Amygdala (tissue), 56 donors: ENCODE measurements around the gene HORMAD1.
"Not testable (repeated sequence)": the region's sequence is repeated elsewhere in the genome, so short reads cannot be mapped to it uniquely, and the experiment has no call there.

ENCODE experiments used
- DNase-seq, 56 donors: peaks; one replicate each; lab custom pipeline; 2025; lab: John Stamatoyannopoulos, UW

Gene HORMAD1, protein sequence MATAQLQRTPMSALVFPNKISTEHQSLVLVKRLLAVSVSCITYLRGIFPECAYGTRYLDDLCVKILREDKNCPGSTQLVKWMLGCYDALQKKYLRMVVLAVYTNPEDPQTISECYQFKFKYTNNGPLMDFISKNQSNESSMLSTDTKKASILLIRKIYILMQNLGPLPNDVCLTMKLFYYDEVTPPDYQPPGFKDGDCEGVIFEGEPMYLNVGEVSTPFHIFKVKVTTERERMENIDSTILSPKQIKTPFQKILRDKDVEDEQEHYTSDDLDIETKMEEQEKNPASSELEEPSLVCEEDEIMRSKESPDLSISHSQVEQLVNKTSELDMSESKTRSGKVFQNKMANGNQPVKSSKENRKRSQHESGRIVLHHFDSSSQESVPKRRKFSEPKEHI

DNA sequence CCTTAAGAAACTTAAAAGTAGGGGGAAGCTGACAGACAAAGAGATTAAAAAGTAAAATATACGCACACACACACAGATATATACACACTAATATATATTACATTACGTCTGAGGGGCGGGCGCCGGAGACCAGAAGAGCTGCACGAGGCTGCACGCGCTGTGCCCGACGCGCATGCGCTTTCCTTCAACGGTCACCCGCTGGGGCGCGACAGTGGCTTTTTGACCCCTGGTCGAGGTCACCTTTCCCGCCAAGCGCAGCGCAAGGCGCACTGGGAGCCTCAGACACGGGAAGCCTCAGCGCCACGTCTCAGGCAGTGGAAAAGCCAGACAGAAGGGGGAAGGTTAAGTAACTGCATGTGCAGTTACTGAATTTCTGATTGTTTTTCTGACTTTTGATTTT lies at the start of gene HORMAD1:
Gene HORMAD1 (minus strand): TSS at position 193 of the 400 bp plus-strand sequence. CDS start 1,390 bp downstream, outside the sequence.
- no peak for DNase-seq

DNA sequence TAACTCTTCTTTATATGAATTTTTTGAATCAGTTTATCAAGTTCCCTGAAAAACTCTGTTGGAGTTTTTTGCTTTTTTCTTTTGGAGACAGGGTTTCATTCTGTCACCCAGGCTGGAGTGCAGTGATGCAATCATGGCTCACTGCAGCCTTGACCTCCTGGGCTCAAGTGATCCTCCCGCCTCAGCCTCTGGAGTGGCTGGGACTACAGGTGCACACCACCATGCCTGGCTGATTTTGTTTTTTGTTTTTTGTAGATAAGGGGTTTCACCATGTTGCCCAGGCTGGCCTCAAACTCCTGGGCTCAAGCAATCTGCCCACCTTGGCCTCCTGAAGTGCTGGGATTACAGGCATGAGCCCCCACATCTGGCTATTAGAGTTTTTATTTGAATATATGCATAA lies 47.0 kb upstream of the HORMAD1 start:
- DNase-seq, result not testable (repeated sequence)

DNA sequence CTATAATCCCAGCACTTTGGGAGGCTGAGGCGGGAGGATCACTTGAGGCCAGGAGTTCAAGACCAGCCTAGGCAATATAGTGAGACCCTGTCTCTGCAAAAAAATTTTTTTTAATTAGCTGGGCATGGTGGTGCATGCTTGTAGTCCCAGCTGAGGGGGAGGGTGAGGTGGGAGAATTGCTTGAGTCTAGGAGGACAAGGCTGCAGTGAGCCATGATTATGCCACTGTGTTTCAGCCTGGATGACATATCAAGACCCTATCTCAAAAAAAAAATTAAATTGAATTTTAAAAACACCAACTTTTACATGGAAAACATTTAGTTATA lies 45.2 kb upstream of the HORMAD1 start:
- not testable (repeated sequence) for DNase-seq

DNA sequence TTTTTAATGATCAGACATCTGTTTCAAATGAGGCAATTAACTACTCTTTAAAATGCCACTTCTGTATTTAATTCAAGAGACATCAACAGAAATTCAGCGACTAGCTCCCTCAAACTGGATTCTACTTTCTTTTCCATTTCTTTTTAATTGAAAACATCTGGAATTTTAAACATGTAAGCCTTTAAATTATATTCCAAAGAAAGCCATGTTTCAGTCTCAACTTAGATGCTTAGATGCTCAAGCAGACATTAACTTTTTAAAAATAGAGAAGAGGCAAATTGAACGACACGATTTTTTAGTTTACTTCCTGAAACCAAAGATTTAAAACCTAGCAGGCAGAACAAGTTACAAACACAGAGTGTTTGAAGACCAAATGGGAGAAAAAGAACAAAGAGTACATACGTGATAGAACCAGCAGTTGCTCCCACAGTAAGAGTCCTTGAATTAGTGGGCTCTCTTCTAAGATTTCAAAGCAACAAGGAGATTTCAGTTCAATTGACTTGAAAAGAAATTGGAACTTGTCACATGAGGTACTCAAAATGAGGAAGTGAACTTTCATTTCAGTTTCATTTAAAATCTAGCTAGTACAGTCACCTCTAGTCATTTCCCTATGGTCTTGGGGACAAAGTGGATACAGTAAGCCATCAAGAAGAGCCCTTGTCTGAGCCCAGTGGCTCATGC lies 44.7 kb upstream of the HORMAD1 start, which contains the start of gene CTSS:
Gene CTSS (minus strand): TSS at position 483 of the 681 bp plus-strand sequence. CDS start 1,015 bp downstream, outside the sequence.
- DNase-seq, result no peak

DNA sequence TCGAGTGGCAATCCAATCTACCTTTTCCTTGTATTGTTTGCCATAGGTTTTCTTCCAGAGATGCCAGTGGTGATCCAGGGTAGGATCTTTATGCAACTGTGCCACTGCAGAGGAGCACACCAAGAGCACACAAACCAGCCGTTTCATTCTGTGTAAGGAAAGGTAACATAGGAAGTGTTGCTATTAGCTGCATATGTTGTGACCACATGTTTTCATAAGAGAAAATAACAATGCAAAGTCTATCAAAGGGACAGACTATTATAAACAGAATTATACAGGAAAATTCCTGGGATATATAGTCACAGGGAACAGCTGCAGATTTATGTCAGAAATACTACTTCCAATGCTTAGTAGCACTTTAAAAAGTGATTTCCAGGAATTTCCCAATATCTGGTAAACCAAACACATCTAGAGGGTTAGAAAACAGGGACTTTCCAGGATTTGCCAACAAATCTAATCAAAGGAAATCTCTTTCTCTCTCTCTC lies 44.0 kb upstream of the HORMAD1 start:
- DNase-seq, result no peak

DNA sequence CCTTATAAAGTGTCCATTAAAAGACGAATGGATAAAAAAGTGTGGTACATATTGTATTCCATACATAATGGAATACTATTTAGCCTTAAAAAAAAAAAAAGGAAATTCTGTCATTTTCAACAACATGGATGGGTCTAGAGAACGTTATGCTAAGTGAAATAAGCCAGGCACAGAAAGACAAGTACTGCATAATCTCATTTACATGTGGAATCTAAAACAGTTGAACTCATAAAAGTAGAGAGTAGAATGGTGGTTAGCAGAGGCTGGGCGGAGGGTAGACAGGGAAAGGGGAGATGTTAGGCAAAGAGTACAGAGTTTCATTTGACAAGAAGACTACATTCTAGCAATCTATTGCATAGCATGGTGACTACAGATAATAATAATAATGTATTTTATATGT lies 42.3 kb upstream of the HORMAD1 start:
- no peak for DNase-seq

DNA sequence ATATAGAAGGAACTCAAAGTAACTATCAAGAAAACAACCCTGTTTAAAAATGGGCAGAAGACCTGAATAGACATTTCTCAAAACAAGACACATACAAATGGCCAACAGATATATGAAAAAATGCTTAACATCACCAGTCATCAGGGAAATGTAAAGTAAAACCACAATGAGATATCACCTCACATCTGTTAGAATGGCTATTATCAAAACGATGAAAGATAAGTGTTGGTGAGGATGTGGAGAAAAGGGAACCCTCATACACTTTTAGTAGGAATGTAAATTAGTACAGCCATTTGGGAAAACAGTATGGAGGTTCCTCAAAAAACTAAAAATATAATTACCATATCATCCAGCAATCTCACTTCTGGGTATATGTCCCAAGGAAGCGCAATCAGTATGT lies 41.9 kb upstream of the HORMAD1 start:
- no peak for DNase-seq

DNA sequence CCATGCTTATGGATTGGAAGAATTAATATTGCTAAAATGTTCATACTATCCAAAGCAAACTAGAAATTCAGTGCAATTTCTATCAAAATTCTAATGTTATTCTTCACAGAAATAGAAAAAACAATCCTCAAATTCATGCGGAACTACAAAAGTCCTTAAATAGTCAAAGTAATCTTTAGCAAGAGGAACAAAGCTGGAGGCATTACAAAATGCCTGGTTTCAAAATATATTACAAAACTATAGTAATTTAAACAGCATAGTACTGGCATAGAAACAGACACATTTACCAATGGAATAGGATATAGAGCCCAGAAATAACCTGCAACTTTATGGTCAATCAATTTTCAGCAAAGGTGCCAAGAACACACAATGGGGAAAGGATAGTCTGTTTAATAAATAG lies 41.1 kb upstream of the HORMAD1 start:
- no peak for DNase-seq

DNA sequence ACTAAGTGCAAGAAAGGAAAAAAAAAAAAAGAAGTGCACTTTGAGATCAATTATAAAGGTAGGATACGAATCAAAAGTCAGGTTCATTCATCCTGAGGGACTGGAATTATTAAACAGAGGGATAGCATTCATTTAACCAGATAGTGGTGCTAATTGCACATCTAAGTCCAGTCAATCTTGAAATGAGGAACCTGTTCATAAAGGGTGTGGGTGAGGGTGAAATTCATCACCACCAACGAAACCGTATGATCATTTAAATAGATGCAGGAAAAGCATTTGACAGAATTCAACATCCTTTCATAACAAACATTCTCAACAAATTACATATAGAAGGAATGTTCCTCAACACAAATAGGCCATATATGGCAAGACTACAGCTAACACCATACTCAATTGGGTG lies 39.3 kb upstream of the HORMAD1 start:
- no peak for DNase-seq

DNA sequence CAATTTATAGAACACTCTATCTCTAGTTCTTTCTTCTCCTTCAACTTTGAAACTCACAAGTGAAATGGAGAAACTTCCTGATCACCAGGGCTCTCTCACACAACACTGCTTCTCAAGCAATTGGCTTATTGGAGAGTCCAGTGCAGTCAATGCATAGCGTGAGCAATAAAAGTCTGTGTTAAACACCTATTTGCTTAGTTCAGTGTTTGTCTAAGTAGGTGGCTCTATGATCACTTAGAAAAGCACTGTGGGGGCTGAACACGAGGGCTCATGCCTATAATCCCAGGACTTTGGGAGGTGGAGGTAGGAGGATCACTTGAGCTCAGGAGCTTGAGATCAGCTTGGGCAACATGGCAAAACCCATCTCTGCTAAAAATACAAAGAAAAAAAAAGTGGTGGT lies 32.7 kb upstream of the HORMAD1 start:
- DNase-seq, result no peak

DNA sequence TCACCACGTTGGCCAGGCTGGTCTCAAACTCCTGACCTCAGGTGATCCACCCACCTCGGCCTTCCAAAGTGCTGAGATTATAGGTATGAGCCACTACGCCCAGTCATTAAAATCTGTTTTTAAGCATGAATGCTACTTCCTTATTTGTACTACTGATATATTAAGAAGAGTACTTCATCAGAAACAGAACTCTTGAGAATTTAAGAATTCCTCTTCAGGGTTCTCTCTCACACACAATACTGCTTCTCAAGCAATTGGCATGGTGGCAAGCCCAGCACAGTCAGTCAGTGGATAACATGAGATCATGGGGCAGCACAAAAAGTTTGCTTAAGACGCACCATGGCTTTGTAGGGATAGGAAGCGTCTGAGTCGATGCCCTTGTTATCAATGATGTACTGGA lies 30.7 kb upstream of the HORMAD1 start:
- DNase-seq, result no peak

DNA sequence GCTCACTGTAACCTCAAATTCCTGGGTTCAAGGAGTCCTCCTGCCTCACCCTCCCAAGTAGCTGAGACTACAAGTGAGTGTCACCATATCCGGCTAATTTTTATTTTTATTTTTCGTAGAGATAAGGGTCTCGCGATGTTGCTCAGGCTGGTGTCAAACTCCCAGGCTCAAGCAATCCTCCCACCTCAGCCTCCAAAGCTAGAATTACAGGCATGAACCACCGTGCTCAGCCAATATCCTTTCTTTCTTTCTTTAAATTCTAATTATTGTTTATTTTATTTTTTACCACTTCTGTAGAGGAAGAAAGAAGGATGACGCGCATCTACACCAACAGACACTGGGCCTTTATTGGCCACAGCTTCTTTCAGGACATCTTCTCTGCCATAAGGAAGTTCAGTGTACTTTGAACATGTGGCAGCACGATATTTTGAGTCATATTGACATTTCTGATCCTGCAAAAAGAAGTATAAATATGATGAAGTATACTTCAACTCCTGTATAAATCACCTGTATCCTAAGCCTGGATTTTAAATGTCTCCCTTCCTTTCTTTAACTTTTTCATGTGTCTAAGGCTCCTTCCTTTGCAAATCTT lies 29.1 kb upstream of the HORMAD1 start:
- no peak for DNase-seq

DNA sequence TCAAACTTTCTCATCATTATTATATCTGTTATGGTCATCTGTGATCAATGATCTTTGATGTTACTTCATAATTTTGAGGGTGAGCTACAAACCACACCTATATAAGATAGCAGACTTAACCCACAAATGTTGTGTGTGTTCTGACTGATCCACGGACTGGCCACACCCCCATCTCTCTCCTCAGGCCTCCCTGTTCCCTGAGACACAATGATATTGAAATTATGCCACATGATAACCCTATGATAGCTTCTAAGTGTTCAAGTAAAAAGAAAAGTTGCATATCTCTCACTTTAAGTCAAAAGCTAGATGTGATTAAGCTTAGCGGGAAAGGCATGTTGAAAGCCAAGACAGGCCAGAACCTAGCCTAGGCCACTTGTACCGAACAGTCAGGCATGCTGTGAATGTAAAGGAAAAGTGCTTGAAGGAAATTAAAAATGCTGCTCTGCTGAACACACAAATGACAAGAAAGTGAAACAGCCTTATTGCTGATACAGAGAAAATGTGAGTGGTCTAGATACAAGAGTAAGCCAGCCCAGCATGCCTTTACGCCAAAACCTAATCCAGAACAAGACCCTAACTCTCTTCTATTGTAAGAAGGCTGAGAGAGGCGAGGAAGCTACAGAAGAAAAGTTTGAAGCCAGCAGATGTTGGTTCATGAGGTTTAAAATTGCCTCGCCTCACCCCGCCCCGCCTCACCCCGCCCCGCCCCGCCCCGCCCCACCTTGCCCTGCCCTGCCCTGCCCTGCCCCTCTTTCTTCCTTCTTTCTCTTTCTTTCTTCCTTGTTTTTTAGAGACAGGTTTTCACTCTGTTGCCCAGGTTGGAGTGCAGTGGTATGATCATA lies 28.4 kb upstream of the HORMAD1 start:
- no peak for DNase-seq

DNA sequence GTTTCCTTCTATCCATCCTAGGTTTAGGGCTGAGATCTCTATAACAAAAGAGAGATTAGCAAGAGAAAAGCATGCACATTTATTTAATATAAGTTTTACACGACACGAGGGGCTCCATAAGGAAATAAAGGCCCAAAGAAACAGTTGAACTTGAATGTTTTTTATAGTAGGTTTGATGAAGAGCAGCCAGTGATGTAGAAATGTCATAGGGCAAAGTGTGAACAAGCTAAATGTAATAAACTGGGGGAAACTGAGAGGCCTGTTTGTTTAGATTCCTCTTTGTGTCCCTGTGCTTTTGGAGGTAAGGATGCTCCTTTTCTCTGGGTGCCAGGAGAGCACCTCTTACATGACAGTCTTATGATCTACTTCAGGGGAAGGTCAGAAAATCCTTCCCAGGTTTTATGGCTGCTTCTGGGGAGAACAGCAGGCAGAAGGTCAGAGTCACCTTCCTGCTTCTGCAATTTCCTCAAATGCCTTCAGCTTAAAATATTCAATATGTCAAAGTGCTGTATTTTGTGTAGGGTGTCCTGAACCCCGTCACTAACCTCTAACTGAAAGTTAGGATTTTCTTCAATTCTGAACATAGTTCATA lies 9.5 kb upstream of the HORMAD1 start:
- DNase-seq, result no peak

DNA sequence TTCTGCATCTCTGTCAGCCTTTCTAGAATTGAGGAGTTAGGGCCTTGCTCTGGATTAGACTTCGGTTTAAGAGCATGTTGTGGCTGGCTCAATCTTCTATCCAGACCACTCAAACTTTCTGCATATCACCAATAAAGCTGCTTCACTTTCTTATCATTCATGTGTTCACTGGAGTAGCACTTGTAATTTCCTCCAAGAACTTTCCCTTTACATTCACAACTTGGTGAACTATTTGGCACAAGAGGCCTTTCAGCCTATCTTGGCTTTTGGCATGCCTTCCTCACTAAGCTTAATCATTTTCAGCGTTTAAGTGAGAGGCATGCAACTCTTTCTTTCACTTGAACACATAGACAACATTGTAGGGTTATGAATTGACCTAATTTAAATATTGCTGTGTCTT lies 3.6 kb upstream of the HORMAD1 start:
- no peak for DNase-seq

DNA sequence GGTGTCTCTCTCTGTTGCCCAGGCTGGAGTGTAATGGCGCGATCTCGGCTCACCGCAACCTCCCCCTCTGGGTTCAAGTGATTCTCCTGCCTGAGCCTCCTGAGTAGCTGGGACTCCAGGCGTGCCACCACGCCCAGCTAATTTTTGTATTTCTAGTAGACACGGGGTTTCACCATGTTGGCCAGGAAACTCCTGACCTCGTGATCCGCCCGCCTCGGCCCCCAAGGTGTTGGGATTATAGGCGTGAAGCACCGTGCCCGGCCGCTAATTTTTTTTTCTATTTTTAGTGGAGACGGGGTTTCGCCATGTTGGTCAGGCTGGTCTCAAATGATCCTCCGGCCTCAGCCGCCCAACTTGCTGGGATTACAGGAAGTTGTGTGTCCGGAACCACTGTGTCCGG lies 597 bp downstream of the HORMAD1 start:
- no peak for DNase-seq

DNA sequence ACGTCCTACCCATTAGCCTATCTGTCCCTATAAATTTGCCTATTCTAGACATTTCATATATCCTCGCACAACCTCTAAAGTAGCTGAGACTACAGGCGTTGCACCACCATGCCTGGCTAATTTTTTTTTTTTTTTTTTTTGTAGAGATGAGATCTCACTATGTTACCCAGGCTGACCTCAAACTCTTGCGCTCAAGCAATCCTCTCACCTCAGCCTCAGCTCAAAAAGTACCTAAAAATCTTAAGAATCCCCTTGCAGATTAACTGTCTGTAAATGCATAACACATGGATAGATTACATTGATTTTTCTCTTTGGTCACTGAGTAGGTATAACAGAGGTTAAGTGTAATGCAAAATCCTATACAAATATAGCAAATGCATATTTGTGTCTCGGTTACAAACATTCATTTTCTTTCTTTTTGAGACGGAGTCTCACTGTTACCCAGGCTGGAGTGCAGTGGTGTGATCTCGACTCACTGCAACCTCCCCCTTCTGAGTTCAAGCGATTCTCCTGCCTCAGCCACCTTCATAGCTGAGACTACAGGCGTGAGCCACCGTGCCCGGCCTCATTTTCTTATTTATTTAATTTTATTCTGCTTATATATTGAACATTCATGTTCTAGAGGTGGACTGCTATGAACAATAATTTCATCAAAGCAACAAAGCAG lies 2.3 kb downstream of the HORMAD1 start:
- DNase-seq, result no peak

DNA sequence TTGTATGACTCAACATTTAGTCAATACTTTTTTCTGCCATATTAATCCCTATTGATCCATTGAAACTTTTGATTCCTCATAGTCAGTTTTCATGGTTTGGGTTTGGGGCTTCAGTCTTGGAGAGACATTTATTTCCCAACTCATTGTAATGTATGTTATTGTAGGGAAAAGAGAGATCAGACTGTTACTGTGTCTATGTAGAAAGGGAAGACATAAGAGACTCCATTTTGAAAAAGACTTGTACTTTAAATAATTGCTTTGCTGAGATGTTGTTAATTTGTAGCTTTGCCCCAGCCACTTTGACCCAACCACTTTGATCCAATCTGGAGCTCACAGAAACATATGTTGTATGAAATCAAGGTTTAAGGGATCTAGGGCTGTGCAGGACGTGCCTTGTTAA lies 11.7 kb downstream of the HORMAD1 start:
- not testable (repeated sequence) for DNase-seq

DNA sequence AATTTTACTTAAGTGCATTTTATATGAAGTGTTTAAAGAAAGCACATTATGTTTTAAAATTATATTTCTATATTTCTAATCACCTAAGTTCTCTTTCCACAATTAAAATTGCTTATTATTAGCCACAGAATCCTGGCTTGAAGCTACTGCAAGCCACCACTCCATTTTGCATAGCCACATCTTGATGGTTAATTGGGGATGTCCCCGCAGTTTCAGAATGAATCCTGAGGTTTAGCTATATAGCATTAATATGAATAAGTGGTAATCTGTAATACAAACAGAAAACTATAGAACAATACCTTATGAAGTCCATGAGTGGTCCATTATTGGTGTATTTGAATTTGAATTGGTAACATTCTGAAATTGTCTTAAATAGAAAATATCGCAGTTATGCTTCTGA lies 12.1 kb downstream of the HORMAD1 start:
- DNase-seq, result no peak

DNA sequence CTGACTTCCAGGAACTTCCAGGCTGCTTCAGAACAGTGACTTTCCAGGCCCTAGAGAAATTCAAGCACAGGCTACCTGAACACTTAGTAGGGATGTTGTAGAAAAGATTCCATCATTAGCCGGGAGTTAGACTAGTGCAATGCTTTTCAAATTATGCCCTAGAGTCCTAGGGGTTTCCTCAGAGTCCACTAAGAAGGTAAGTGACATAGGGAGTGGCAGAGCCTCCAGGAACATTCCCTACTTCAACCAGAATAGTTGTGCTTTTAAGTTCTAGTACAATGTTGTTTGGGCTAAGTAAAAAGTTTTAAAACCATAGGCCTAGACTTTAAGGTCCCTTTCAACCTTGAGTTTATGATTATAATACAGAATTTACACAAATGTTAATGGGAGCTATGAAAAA lies 14.6 kb downstream of the HORMAD1 start:
- no peak for DNase-seq
